Measurements from ENCODE around the gene MYOZ1.

DNA sequence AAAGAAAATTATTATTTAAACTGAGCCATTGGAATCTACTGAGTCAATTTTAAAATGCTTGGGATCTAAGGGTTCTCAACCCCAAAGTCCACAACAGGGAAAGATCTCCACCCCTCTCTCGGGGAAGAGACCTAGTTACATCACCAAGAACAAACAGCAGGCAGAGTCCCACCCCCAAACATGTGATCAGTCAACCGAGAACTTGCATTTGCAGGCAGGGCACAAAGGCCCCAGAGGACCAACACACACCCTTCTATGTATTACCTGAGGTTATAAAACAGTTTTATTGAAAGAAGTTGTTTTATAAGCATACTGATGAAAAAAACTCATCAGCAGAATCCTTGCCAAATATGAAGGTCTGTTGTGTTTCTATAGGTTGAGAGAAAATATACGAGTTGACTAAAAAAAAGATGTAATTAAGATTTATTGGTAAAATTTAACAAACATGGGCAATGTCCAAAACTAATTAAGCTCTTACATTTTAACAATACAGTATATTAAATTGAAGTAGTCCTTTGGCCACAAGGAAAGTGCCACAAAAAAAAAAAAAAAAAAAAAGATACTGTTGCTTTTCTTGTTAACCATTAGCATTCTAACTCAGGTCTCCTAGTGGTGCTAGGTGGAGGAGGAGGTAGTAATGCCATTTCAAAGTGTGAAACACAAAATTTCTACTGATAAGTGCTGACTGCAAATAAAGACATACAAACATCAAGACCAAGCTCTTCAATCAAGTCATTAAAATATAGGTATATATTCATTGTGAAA, 49.2 kb downstream of the MYOZ1 start:
- TF ChIP-seq CTCF (IDR thresholded peaks at IDR 0.05; ENCODE audit: insufficient read depth, low read length, poor library complexity, severe bottlenecking): no peak
- no peak for TF ChIP-seq EZH2phosphoT487 (conservative IDR thresholded peaks at IDR 0.05; ENCODE audit: low read length)

Measured in SU-DHL-6 (cell line).